Tibial nerve (tissue), 3 donors: ENCODE measurements around the gene TMEM98.

ENCODE experiments used
- POLR2A ChIP-seq, 2 donors: fragments of 450-650 bp; IDR thresholded peaks; one replicate each; pipeline ENCODE4 v1.6.1; 2017; ENCODE audit warnings: antibody characterized with exemption in 2 of 2, mild to moderate bottlenecking in 2 of 2, moderate library complexity in 2 of 2
- TF ChIP-seq, protein P1 (sequence below), 5 experiments: fragments of 200-600 bp in 3 of 5; fragments of 450-650 bp in 2 of 5; sonication (generic) in 3 of 5; IDR thresholded peaks; one replicate each; pipeline ENCODE4 v1.5.1; 2016 to 2019; ENCODE audit warnings: antibody characterized with exemption in 5 of 5, mild to moderate bottlenecking in 3 of 5, moderate library complexity in 2 of 5

DNA sequence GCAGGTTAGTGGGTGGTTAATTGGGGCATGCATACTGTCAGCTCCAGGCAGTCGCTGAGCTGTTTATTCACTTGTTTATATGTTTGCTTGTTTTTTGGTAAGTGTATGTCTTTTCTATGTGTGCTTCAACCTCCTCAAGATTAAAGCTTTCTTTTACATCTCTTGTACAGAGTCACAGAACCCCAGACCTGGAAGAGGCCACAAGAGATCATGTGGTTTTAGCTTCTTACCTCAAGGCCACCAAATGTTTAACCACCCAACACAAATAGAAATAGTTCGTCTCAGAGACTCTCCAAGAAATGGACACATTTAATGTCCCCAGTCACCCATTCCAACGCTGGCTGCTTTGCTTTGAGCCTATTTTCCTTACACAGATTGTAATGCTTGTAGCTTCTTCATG is 11.8 kb upstream of the TMEM98 start:
- TF ChIP-seq, protein P1, sequence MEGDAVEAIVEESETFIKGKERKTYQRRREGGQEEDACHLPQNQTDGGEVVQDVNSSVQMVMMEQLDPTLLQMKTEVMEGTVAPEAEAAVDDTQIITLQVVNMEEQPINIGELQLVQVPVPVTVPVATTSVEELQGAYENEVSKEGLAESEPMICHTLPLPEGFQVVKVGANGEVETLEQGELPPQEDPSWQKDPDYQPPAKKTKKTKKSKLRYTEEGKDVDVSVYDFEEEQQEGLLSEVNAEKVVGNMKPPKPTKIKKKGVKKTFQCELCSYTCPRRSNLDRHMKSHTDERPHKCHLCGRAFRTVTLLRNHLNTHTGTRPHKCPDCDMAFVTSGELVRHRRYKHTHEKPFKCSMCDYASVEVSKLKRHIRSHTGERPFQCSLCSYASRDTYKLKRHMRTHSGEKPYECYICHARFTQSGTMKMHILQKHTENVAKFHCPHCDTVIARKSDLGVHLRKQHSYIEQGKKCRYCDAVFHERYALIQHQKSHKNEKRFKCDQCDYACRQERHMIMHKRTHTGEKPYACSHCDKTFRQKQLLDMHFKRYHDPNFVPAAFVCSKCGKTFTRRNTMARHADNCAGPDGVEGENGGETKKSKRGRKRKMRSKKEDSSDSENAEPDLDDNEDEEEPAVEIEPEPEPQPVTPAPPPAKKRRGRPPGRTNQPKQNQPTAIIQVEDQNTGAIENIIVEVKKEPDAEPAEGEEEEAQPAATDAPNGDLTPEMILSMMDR (IDR thresholded peaks at IDR 0.05): no peak
- no peak for TF ChIP-seq POLR2A (IDR thresholded peaks at IDR 0.05)
